SK-N-SH treated with all-trans-retinoic acid at 6 μM for 48 hours (cell line): ENCODE data around the gene SEC22C.

Source experiments
- ATAC-seq: fragments of 200-7000 bp; cut with Tn5 transposase; 3 replicates; pipeline ENCODE4 v1.9.1; 2020; ENCODE audit warnings: mild to moderate bottlenecking, moderate library complexity
- ARNTL ChIP-seq: fragments of 450-650 bp; formaldehyde crosslinking; IDR thresholded peaks from 2 replicates; pipeline ENCODE4 v1.5.0; 2020; ENCODE audit warnings: low read depth, mild to moderate bottlenecking, moderate library complexity, borderline replicate concordance
- BACH2 ChIP-seq: fragments of 250-450 bp; sonication (Bioruptor Pico); IDR thresholded peaks from 2 replicates; pipeline ENCODE4 v1.9.0; 2021; ENCODE audit warnings: mild to moderate bottlenecking, borderline replicate concordance
- CREB5 ChIP-seq: fragments of 250-450 bp; sonication (Bioruptor Pico); IDR thresholded peaks from 2 replicates; pipeline ENCODE4 v1.5.1; 2020; ENCODE audit warnings: low read depth, mild to moderate bottlenecking, moderate library complexity
- CSDC2 ChIP-seq: fragments of 250-450 bp; sonication (Bioruptor Pico); IDR thresholded peaks from 2 replicates; pipeline ENCODE4 v1.5.0; 2020; ENCODE audit warnings: mild to moderate bottlenecking, moderate library complexity
- CSRNP3 ChIP-seq: fragments of 250-450 bp; sonication (Bioruptor Pico); IDR thresholded peaks from 2 replicates; pipeline ENCODE4 v1.5.1; 2021; ENCODE audit warnings: mild to moderate bottlenecking, moderate library complexity
- ESRRG ChIP-seq: fragments of 250-450 bp; sonication (Bioruptor Pico); IDR thresholded peaks from 2 replicates; pipeline ENCODE4 v1.6.1; 2021; ENCODE audit warnings: mild to moderate bottlenecking
- GLIS3 ChIP-seq: fragments of 250-450 bp; sonication (Bioruptor Pico); IDR thresholded peaks from 2 replicates; pipeline ENCODE4 v1.5.0; 2020; ENCODE audit warnings: mild to moderate bottlenecking, moderate library complexity
- ISL1 ChIP-seq: fragments of 250-450 bp; sonication (Bioruptor Pico); IDR thresholded peaks from 2 replicates; pipeline ENCODE4 v2.1.2; 2022; ENCODE audit warnings: mild to moderate bottlenecking, moderate library complexity
- OSR1 ChIP-seq: fragments of 250-450 bp; sonication (Bioruptor Pico); IDR thresholded peaks from 2 replicates; pipeline ENCODE4 v1.8.0; 2022; ENCODE audit warnings: moderate library complexity, mild to moderate bottlenecking, inconsistent platforms
- PATZ1 ChIP-seq: fragments of 250-450 bp; sonication (Bioruptor Pico); IDR thresholded peaks from 2 replicates; pipeline ENCODE4 v1.8.0; 2020; ENCODE audit warnings: mild to moderate bottlenecking, moderate library complexity, borderline replicate concordance
- POU6F1 ChIP-seq: fragments of 250-450 bp; sonication (Bioruptor Pico); IDR thresholded peaks from 2 replicates; pipeline ENCODE4 v1.8.0; 2021; ENCODE audit warnings: low read depth, mild to moderate bottlenecking, moderate library complexity, borderline replicate concordance
- PPARA ChIP-seq: fragments of 250-450 bp; sonication (Bioruptor Pico); IDR thresholded peaks from 2 replicates; pipeline ENCODE4 v1.5.0; 2020; ENCODE audit warnings: mild to moderate bottlenecking, borderline replicate concordance
- RARB ChIP-seq: fragments of 250-450 bp; sonication (Bioruptor Pico); IDR thresholded peaks from 2 replicates; pipeline ENCODE4 v1.8.0; 2021; ENCODE audit warnings: mild to moderate bottlenecking, moderate library complexity
- SNAI2 ChIP-seq: fragments of 250-450 bp; sonication (Bioruptor Pico); IDR thresholded peaks from 2 replicates; pipeline ENCODE4 v1.5.0; 2020; ENCODE audit warnings: mild to moderate bottlenecking, moderate library complexity
- TCF4 ChIP-seq: fragments of 250-450 bp; sonication (Bioruptor Pico); IDR thresholded peaks from 2 replicates; pipeline ENCODE4 v1.8.0; 2021; ENCODE audit warnings: mild to moderate bottlenecking, moderate library complexity, borderline replicate concordance
- TOX ChIP-seq: fragments of 250-450 bp; sonication (Bioruptor Pico); IDR thresholded peaks from 2 replicates; pipeline ENCODE4 v1.8.0; 2021; ENCODE audit warnings: mild to moderate bottlenecking, moderate library complexity, borderline replicate concordance
- TSHZ2 ChIP-seq: fragments of 250-450 bp; sonication (Bioruptor Pico); IDR thresholded peaks from 2 replicates; pipeline ENCODE4 v1.5.0; 2020; ENCODE audit warnings: mild to moderate bottlenecking, moderate library complexity
- ZC3H10 ChIP-seq: fragments of 250-450 bp; sonication (Bioruptor Pico); IDR thresholded peaks from 2 replicates; pipeline ENCODE4 v1.5.1; 2021; ENCODE audit warnings: mild to moderate bottlenecking, moderate library complexity
- ZFP30 ChIP-seq: fragments of 450-650 bp; formaldehyde crosslinking; IDR thresholded peaks from 2 replicates; pipeline ENCODE4 v1.5.0; 2022; ENCODE audit warnings: mild to moderate bottlenecking, moderate library complexity
- ZNF565 ChIP-seq: fragments of 450-650 bp; formaldehyde crosslinking; conservative IDR thresholded peaks from 2 replicates; pipeline ENCODE4 v1.5.0; 2020; ENCODE audit warnings: low read depth, mild to moderate bottlenecking, moderate library complexity
- ZNF70 ChIP-seq: fragments of 450-650 bp; formaldehyde crosslinking; IDR thresholded peaks from 2 replicates; pipeline ENCODE4 v1.5.0; 2020; ENCODE audit warnings: mild to moderate bottlenecking, moderate library complexity
- ZNF8 ChIP-seq: fragments of 450-650 bp; formaldehyde crosslinking; IDR thresholded peaks from 2 replicates; pipeline ENCODE4 v1.5.0; 2020; ENCODE audit warnings: mild to moderate bottlenecking, moderate library complexity

Gene SEC22C

GRCh38 chr3:42501681-42502428, 79.9 kb downstream of the SEC22C start:
- ATAC-seq, result peak; percentile 82
- TF ChIP-seq ESRRG (CRISPR knock-in tag) (no peak), ZFP30 (CRISPR knock-in tag) (no peak), ZC3H10 (CRISPR knock-in tag) (no peak), PPARA (CRISPR knock-in tag) (no peak), OSR1 (CRISPR knock-in tag) (no peak), ZNF565 (CRISPR knock-in tag) (no peak), GLIS3 (CRISPR knock-in tag) (no peak), ZNF8 (CRISPR knock-in tag) (no peak), ISL1 (CRISPR knock-in tag) (no peak), POU6F1 (CRISPR knock-in tag) (no peak), ARNTL (no peak), PATZ1 (CRISPR knock-in tag) (no peak), SNAI2 (CRISPR knock-in tag) (no peak), TCF4 (CRISPR knock-in tag) (no peak)

GRCh38 chr3:42501321-42501680, 80.5 kb downstream of the SEC22C start:
- ATAC-seq, result peak; percentile 7; the same call in 2 of the 3 replicates
- TF ChIP-seq TOX (CRISPR knock-in tag) (no peak), TCF4 (CRISPR knock-in tag) (no peak), CSDC2 (CRISPR knock-in tag) (no peak), PPARA (CRISPR knock-in tag) (no peak), TSHZ2 (CRISPR knock-in tag) (no peak), POU6F1 (CRISPR knock-in tag) (no peak), ESRRG (CRISPR knock-in tag) (no peak), RARB (no peak), CSRNP3 (CRISPR knock-in tag) (no peak), CREB5 (no peak), ZNF565 (CRISPR knock-in tag) (no peak), ZFP30 (CRISPR knock-in tag) (no peak), PATZ1 (CRISPR knock-in tag) (no peak), BACH2 (no peak), ZC3H10 (CRISPR knock-in tag) (no peak), ARNTL (no peak), ZNF70 (no peak), ISL1 (CRISPR knock-in tag) (no peak)
